Measurements from ENCODE around the gene GABPB1. TPM values are rescaled to one million over a fixed set of nuclear protein-coding genes. Genes with fewer than 3 reads are reported as not detected.

Gene GABPB1
- total and polyA plus RNA-seq, 2 of the 13 experiments (the other 11 are each of a cell fraction or from before 2014, with no cell fraction given) = 17.5 to 39.5 TPM

- Histone ChIP-seq H2AFZ (ENCODE audit: low read length) (no peak overlapping the region), H3K79me2 (ENCODE audit: insufficient read depth, low read length) (no peaks in the 10 kb centered on the region), H3K9ac (ENCODE audit: insufficient read depth, low read depth, low read length) (no peak overlapping the region), H3K36me3 (replicated peaks in 1 of 2; ENCODE audit: control insufficient read depth in 1 of 2, insufficient read depth in 2 of 2, low read length in 2 of 2) (no peaks in the 10 kb centered on the region), H3K27me3 (ENCODE audit: control insufficient read depth in 1 of 2, insufficient read depth in 2 of 2, low read length in 2 of 2) (no peaks in the 10 kb centered on the region), H3K4me1 (ENCODE audit: insufficient read depth, low read length) (peaks cover 24% of the 10 kb centered on the region), H3K9me3 (ENCODE audit: low read length) (no peaks in the 10 kb centered on the region), H3K4me3 (replicated peaks in 1 of 3; ENCODE audit: insufficient read depth in 1 of 3, low read depth in 2 of 3, low read length in 3 of 3) (no peak overlapping the region), H3K4me2 (ENCODE audit: low read depth, low read length) (0 out of 2 replicates have a peak overlapping the region, but pooled peaks have one; percentile 10), H4K20me1 (ENCODE audit: insufficient read depth, low read length) (no peaks in the 10 kb centered on the region), H3K27ac (ENCODE audit: extremely low read length, insufficient read depth, low read length) (no peak overlapping the region)
- BruUV-seq (replicated peaks) = no TSS peak
- intact Hi-C loops (cut with micrococcal nuclease; ENCODE audit: unreplicated experiment) (no loop called here), in situ Hi-C loops (cut with HindIII; ENCODE audit: extremely low pct_ligation_motif_present, low pct_unique_long_range_greater_than_20kb) (no loop called here)
- TF ChIP-seq ZNF713 (CRISPR knock-in tag; IDR thresholded peaks at IDR 0.05) = no peak
- TF ChIP-seq BCL6 (CRISPR knock-in tag; IDR thresholded peaks at IDR 0.05) = 0 out of 2 replicates have a peak, but pooled peaks have one; percentile 14
- no peak for TF ChIP-seq ZNF629 (CRISPR knock-in tag; conservative IDR thresholded peaks at IDR 0.05)
- no peak for TF ChIP-seq SOX13 (IDR thresholded peaks at IDR 0.05)
- 0 out of 4 replicates have a peak, but pooled peaks of 1 of the 2 experiments have one; percentile 21 for TF ChIP-seq SOX13 (CRISPR knock-in tag; conservative IDR thresholded peaks at IDR 0.05 in 1 of 2, IDR thresholded peaks at IDR 0.05 in 1 of 2)
- no peak for TF ChIP-seq ZNF549 (CRISPR knock-in tag; IDR thresholded peaks at IDR 0.05)
- no peak for TF ChIP-seq REL (CRISPR knock-in tag; conservative IDR thresholded peaks at IDR 0.05)
- TF ChIP-seq REXO4 (CRISPR knock-in tag; IDR thresholded peaks at IDR 0.05; ENCODE audit: borderline replicate concordance) = no peak
- TF ChIP-seq ZKSCAN8 (CRISPR knock-in tag; IDR thresholded peaks at IDR 0.05; ENCODE audit: borderline replicate concordance) = no peak
- TF ChIP-seq ARID3A (IDR thresholded peaks at IDR 0.05; ENCODE audit: low read depth, low read length) = no peak
- no peak for TF ChIP-seq MEIS2 (CRISPR knock-in tag; IDR thresholded peaks at IDR 0.05)
- no peak for TF ChIP-seq HOXA3 (CRISPR knock-in tag; IDR thresholded peaks at IDR 0.05)
- no peak for TF ChIP-seq SMC3 (IDR thresholded peaks at IDR 0.05; ENCODE audit: low read length)
- no peak for TF ChIP-seq ATF7 (IDR thresholded peaks at IDR 0.05)
- no peak for TF ChIP-seq ATF7 (CRISPR knock-in tag; IDR thresholded peaks at IDR 0.05)
- ChIA-PET POLR2A (no interaction called here), CTCF (ENCODE audit: low intra/inter-chr PET ratio, low total read pairs) (no interaction called here)
- ATAC-seq (peak; percentile 24; the same call in 2 of the 3 replicates), FAIRE-seq (no peak), DNase-seq (ENCODE audit: low spot score) (peak; percentile 20)
- WGBS (ENCODE audit: low lambda C conversion rate) = 0% methylated on average over 2 of the region's 2 CpGs
These were observed 94.0 kb downstream of the GABPB1 start for GRCh38 chr15:50260969-50261496.

All from HepG2 (cell line).